Measurements from ENCODE around the gene C19orf44. TPM values are rescaled to one million over a fixed set of nuclear protein-coding genes. Genes with fewer than 3 reads are reported as not detected.
A peak's percentile ranks its signal among the peaks of the same experiment; 100 is the strongest.
"Not testable (repeated sequence)": the region's sequence is repeated elsewhere in the genome, so short reads cannot be mapped to it uniquely, and the experiment has no call there.

The C19orf44 gene
- total RNA-seq, 2 experiments from 2014 or later = 3.5 to 3.6 TPM

- Mint-ChIP-seq H3K4me1 (peaks cover 41% of the 10 kb centered on the region), H3K27ac (no peak overlapping the region), H3K27me3 (no peaks in the 10 kb centered on the region), H3K4me3 (no peak overlapping the region), H3K9me3 (ENCODE audit: low read depth) (no peaks in the 10 kb centered on the region), H3K36me3 (no peaks in the 10 kb centered on the region)
- no peak for DNase-seq
- CTCF ChIA-PET = no interaction called here
- no peak for ATAC-seq
Measured at GRCh38 chr19:16459680-16460079, 36.5 kb upstream of the C19orf44 start.

DNA sequence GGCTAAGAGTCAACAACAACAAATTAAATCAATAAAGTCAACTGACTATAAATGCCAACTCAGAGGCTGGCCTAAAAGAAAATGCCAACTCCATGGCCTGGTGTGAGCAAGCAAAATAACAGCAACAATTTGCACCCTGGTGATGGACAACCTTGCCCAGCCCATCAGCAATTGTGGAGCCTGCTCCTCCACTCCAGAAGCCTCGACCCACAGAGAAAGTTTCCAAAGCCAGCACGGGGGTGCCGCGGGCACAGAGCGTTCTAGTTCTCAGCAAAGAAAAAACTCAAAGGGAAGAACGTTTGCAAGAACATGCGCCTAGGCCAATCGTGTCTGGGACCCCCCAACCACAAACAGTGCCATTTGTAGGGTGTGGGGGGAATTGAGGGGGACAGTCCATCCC is 35.7 kb upstream of the C19orf44 start:
- Mint-ChIP-seq H3K9me3 (ENCODE audit: low read depth) (no peaks in the 10 kb centered on the region), H3K4me3 (no peak overlapping the region), H3K27ac (no peak overlapping the region), H3K36me3 (no peaks in the 10 kb centered on the region), H3K27me3 (no peaks in the 10 kb centered on the region), H3K4me1 (peaks cover 41% of the 10 kb centered on the region)
- CTCF ChIA-PET = no interaction called here
- DNase-seq (no peak), ATAC-seq (no peak)

DNA sequence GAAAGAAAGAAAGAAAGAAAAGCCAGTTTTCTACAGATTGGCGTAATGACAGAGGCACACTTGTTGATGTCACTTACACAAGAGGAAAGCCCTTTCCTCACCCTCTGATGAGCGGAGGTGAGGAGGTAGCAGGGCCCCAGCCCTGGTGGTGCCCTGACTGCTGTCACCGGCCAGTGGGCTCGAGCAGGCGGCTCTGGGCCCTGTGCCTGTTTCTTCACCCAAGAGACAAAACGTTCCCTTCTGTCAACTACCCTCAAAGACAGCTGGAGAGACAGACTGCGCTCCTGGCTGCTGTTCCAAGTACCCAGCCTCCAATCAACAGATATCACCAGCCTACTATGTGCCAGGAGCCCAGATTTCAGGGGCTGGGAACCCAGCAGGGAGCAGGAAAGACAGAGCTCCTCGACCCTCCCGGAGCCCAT is 34.6 kb upstream of the C19orf44 start:
- Mint-ChIP-seq H3K9me3 (ENCODE audit: low read depth) (no peaks in the 10 kb centered on the region), H3K27ac (no peak overlapping the region), H3K4me1 (peaks cover 39% of the 10 kb centered on the region), H3K27me3 (no peaks in the 10 kb centered on the region), H3K36me3 (no peaks in the 10 kb centered on the region), H3K4me3 (no peak overlapping the region)
- CTCF ChIA-PET = no interaction called here
- DNase-seq = no peak
- ATAC-seq = no peak

DNA sequence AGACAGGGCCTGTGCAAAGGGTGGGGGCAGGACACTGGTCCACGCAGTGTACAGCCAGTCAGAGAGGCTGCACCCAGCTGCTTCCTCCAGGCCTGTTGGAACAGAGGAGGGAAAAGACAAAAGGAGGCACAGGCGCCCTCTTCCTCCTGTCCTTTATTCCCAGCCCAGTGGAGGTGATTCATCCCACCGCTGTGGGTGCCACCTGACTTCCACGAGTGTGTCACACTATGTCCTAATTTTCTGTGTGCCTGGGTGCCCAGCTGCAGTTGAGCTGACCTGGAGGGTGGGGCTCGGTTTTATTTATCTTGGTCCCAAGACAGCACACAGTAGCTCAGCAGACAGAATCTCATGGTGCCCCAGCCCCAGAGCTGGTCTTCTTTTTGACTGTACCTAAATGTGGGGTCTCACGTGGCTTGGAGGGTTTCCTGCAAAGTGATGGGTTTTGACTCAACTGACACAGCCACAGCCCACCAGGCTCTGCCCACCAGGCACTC is 33.4 kb upstream of the C19orf44 start:
- no peaks in the 10 kb centered on the region for H3K36me3 Mint-ChIP-seq
- ATAC-seq (peak; percentile 76), DNase-seq (peak; percentile 72)
- CTCF ChIA-PET = interaction anchor here (2.0 kb wide), 1 partner anchor 9 kb away, joined by 5 read pairs; no protein-coding TSS in a partner anchor
- H3K4me3 Mint-ChIP-seq = no peak overlapping the region
- H3K4me1 Mint-ChIP-seq = peaks cover 37% of the 10 kb centered on the region
- H3K27ac Mint-ChIP-seq = peak overlapping the region; percentile 25
- no peaks in the 10 kb centered on the region for H3K9me3 Mint-ChIP-seq (ENCODE audit: low read depth)
- H3K27me3 Mint-ChIP-seq = no peaks in the 10 kb centered on the region

GRCh38 chr19:16463341-16463990 is 32.7 kb upstream of the C19orf44 start:
- no peaks in the 10 kb centered on the region for H3K9me3 Mint-ChIP-seq (ENCODE audit: low read depth)
- H3K27me3 Mint-ChIP-seq = no peaks in the 10 kb centered on the region
- DNase-seq (no peak), ATAC-seq (no peak)
- no peak overlapping the region for H3K4me3 Mint-ChIP-seq
- H3K4me1 Mint-ChIP-seq = peaks cover 32% of the 10 kb centered on the region
- CTCF ChIA-PET = interaction anchor here (0.6 to 2.0 kb wide), 2 partner anchors 9 to 11 kb away, joined by 3 to 5 read pairs; no protein-coding TSS in a partner anchor
- peak overlapping the region; percentile 4 for H3K27ac Mint-ChIP-seq
- H3K36me3 Mint-ChIP-seq = no peaks in the 10 kb centered on the region

DNA sequence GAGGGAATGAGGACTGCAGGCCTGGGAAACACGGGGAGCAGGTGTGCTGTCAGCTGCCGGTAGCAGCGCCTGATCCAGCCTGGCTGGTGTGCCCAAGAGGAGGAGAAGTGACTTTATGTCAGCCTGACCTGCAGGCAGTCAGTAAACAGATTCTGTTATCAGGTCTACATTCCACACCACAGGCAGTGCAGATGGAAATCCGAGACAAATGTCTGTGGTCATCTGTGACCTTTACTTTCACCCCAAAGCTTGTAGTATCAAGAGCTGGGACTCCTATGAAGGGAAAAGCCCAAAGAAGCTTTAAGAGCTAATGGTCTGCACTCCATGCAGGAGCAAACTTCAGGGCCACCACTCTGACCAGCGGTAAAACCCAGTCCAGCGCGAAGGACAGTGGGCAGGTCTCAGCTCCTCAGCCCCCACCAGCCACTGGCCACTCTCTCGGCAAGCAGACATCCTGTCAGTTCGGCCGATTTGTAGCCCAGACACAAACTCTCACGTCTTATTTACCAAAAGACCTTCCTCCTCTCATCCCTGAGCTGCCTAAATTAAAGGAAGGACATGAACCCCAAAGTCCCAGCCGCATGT is 32.1 kb upstream of the C19orf44 start:
- no peak overlapping the region for H3K27ac Mint-ChIP-seq
- no peak overlapping the region for H3K4me3 Mint-ChIP-seq
- H3K4me1 Mint-ChIP-seq = peaks cover 33% of the 10 kb centered on the region
- no peaks in the 10 kb centered on the region for H3K36me3 Mint-ChIP-seq
- CTCF ChIA-PET = interaction anchor here (0.6 to 2.0 kb wide), 2 partner anchors 10 kb away, joined by 3 to 5 read pairs; no protein-coding TSS in a partner anchor
- no peak for DNase-seq
- H3K9me3 Mint-ChIP-seq (ENCODE audit: low read depth) = no peaks in the 10 kb centered on the region
- H3K27me3 Mint-ChIP-seq = no peaks in the 10 kb centered on the region
- ATAC-seq = no peak

- ATAC-seq (no peak), DNase-seq (no peak)
- CTCF ChIA-PET = no interaction called here
- Mint-ChIP-seq H3K4me1 (peaks cover 38% of the 10 kb centered on the region), H3K27ac (no peak overlapping the region), H3K36me3 (peaks cover 2% of the 10 kb centered on the region), H3K4me3 (no peak overlapping the region), H3K27me3 (no peaks in the 10 kb centered on the region), H3K9me3 (ENCODE audit: low read depth) (no peaks in the 10 kb centered on the region)
Measured at GRCh38 chr19:16465239-16465638, 31.0 kb upstream of the C19orf44 start.

DNA sequence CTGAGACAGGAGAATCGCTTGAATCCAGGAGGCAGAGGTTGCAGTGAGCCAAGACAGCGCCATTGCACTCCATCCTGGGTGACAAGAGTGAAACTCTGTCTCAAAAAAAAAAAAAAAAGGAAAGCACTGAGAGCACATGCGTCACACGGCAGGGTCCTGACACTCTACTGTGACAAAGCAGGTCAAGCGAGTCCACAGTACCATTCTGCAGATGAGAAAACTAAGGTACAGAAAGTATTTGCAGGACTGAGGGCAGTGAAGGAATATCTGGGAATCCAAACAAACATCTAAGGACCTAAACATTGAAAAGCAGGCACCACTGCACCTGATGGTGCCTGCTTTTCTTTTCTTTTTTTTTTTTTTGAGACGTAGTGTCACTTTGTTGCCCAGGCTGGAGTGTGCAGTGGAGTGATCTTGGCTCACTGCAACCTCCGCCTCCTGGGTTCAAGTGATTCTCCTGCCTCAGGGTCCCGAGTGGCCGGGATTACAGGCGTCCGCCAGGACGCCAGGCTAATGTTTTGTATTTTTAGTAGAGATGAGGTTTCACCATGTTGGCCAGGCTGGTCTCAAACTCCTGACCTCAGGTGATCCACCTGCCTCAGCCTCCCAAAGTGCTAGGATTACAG is 29.3 kb upstream of the C19orf44 start:
- H3K36me3 Mint-ChIP-seq; H3K27me3 Mint-ChIP-seq; CTCF ChIA-PET; H3K9me3 Mint-ChIP-seq (ENCODE audit: low read depth); H3K4me3 Mint-ChIP-seq; H3K27ac Mint-ChIP-seq; DNase-seq; ATAC-seq: not testable (repeated sequence)
- H3K4me1 Mint-ChIP-seq = peaks cover 48% of the 10 kb centered on the region

- H3K27me3 Mint-ChIP-seq = no peaks in the 10 kb centered on the region
- H3K36me3 Mint-ChIP-seq = peaks cover 2% of the 10 kb centered on the region
- CTCF ChIA-PET = no interaction called here
- peaks cover 44% of the 10 kb centered on the region for H3K4me1 Mint-ChIP-seq
- H3K9me3 Mint-ChIP-seq (ENCODE audit: low read depth) = no peaks in the 10 kb centered on the region
- H3K4me3 Mint-ChIP-seq = no peak overlapping the region
- no peak for ATAC-seq
- no peak for DNase-seq
- H3K27ac Mint-ChIP-seq = no peak overlapping the region
Measured at GRCh38 chr19:16467581-16467980, 28.6 kb upstream of the C19orf44 start.

DNA sequence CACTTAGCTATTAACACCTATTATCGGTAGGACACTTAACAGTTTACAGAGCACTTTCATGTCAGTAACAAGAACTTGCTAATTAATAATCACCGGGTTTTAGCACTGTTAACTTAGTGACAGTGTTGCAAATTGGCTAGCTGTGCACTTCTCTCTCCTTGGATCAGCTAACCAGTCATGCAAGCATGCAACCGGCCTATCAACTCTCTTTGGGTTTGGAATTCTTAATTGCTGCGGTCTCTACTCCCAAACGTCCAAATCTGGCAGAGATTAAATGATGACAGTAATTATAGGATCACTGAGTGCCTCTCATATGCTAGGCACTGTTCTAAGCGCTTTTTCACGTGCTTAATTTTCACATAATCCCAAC is 25.7 kb upstream of the C19orf44 start:
- no peak for ATAC-seq

GRCh38 chr19:16470911-16471811 is 25.0 kb upstream of the C19orf44 start:
- DNase-seq (peak; percentile 59), ATAC-seq (peak; percentile 28)
- H3K27me3 Mint-ChIP-seq = peaks cover 4% of the 10 kb centered on the region
- H3K27ac Mint-ChIP-seq = peak overlapping the region; percentile 21
- peak overlapping the region; percentile 86 for H3K4me3 Mint-ChIP-seq
- H3K4me1 Mint-ChIP-seq = peaks cover 24% of the 10 kb centered on the region
- CTCF ChIA-PET = interaction anchor here (0.8 to 1.7 kb wide), 4 partner anchors 11 to 30 kb away, joined by 3 to 5 read pairs (median 3); no protein-coding TSS in a partner anchor
- H3K9me3 Mint-ChIP-seq (ENCODE audit: low read depth) = no peaks in the 10 kb centered on the region
- peaks cover 4% of the 10 kb centered on the region for H3K36me3 Mint-ChIP-seq

More for the DNA sequence above, 25.7 kb upstream of the C19orf44 start:
- DNase-seq = no peak
- CTCF ChIA-PET = interaction anchor here (0.8 to 1.7 kb wide), 4 partner anchors 12 to 29 kb away, joined by 3 to 5 read pairs (median 3); no protein-coding TSS in a partner anchor
- H3K4me3 Mint-ChIP-seq = peak overlapping the region; percentile 86
- peak overlapping the region; percentile 3 for H3K27ac Mint-ChIP-seq
- peaks cover 24% of the 10 kb centered on the region for H3K4me1 Mint-ChIP-seq
- peaks cover 4% of the 10 kb centered on the region for H3K27me3 Mint-ChIP-seq
- H3K9me3 Mint-ChIP-seq (ENCODE audit: low read depth) = no peaks in the 10 kb centered on the region
- H3K36me3 Mint-ChIP-seq = peaks cover 4% of the 10 kb centered on the region

DNA sequence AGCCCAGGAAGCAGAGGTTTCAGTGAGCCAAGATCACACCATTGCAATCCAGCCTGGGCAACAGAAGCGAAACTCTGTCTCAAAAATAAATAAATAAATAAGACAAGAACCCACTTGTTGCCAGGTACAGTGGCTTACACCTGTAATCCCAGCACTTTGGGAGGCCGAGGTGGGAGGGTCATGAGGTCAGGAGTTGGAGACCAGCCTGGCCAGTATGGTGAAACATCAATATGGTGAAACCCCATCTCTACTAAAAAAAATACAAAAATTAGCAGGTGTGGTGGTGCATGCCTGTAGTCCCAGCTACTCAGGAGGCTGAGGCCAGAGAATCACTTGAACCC is 23.7 kb upstream of the C19orf44 start:
- ATAC-seq; H3K27me3 Mint-ChIP-seq; CTCF ChIA-PET; H3K9me3 Mint-ChIP-seq (ENCODE audit: low read depth); H3K27ac Mint-ChIP-seq; H3K36me3 Mint-ChIP-seq; DNase-seq: not testable (repeated sequence)
- Mint-ChIP-seq H3K4me1 (peaks cover 19% of the 10 kb centered on the region), H3K4me3 (peak overlapping the region; percentile 76)

DNA sequence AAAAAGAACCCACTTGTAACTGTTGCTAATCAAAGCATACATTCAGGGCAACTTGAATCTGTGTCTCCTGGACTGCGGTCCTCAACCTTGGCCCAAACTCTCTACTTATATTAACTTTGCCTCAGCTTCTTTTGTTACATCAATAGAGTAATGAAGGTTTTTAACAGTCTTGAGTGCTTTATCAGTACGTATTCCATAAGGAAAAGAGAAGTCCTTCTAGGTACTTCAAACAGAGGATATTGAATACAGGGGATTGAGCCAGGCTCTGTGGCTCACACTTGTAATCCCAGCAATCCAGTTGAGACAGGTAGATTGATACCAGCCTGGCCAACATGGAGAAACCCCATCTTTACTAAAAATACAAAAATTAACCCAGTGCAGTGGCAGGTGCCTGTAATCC is 23.2 kb upstream of the C19orf44 start:
- peaks cover 8% of the 10 kb centered on the region for H3K27me3 Mint-ChIP-seq
- peaks cover 4% of the 10 kb centered on the region for H3K36me3 Mint-ChIP-seq
- peak overlapping the region; percentile 32 for H3K4me3 Mint-ChIP-seq
- no peak overlapping the region for H3K27ac Mint-ChIP-seq
- CTCF ChIA-PET = no interaction called here
- peaks cover 19% of the 10 kb centered on the region for H3K4me1 Mint-ChIP-seq
- DNase-seq (no peak), ATAC-seq (no peak)
- no peaks in the 10 kb centered on the region for H3K9me3 Mint-ChIP-seq (ENCODE audit: low read depth)

Data from activated CD8-positive, alpha-beta memory T cell treated with anti-CD3 and anti-CD28 coated beads, Interleukin-2, amount 10 ng/mL, durations not matched to agents 7 days and 5 days (primary cell).